Measurements from ENCODE around the gene RHOB. TPM values are rescaled to one million over a fixed set of nuclear protein-coding genes. Genes with fewer than 3 reads are reported as not detected.
"Not testable (repeated sequence)": the region's sequence is repeated elsewhere in the genome, so short reads cannot be mapped to it uniquely, and the experiment has no call there.

Gene RHOB
- total RNA-seq, 1 donor from 2014 or later: 2,158 TPM

GRCh38 chr2:20476950-20477349 lies 30.1 kb downstream of the RHOB start:
- no peak for DNase-seq

- no peak for DNase-seq
Observed at GRCh38 chr2:20478961-20479360, 32.1 kb downstream of the RHOB start.

DNA sequence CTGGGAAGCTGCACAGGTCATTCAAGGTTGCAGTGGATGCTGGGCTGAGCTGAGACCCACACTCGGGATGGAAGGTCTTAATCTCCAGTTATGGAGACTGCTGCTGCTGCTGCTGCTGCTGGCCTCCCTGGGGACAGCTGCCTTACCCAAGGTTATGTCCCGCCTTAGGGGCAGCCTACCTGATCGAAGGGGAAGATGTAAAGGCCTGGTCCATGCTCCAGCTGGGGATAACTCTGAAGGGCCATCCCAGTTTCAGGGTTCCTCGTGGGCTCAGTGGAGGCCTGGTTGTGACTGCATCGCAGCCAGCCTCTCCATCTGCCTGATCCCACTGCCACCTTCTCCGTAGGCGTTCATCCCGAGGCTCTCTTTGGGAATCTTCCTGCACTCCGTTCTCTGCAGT lies 33.0 kb downstream of the RHOB start:
- no peak for DNase-seq

DNA sequence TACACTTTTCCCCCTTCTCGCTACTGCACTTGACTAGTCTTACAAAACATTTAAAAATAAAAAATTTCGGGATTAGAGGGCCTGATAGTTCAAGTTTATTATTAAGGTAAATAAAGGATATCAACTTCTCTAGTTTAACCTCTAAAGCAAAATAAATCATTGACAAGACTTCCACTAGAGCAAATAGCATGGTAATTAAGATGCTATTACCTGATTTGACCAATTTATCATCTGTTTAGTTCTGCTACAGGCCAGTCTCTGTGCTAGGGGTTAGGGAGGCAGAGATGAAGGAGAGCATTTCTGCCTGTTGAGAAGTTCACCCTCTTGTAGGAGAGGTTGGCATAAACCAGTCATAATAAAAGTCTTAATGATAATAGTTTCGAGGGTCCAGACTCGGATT lies 34.0 kb downstream of the RHOB start:
- no peak for DNase-seq

- DNase-seq: no peak
Observed at GRCh38 chr2:20481798-20482405, 35.0 kb downstream of the RHOB start.

- no peak for DNase-seq
Observed at GRCh38 chr2:20482725-20483124, 35.9 kb downstream of the RHOB start.

GRCh38 chr2:20483194-20483895 lies 36.5 kb downstream of the RHOB start:
- no peak for DNase-seq

DNA sequence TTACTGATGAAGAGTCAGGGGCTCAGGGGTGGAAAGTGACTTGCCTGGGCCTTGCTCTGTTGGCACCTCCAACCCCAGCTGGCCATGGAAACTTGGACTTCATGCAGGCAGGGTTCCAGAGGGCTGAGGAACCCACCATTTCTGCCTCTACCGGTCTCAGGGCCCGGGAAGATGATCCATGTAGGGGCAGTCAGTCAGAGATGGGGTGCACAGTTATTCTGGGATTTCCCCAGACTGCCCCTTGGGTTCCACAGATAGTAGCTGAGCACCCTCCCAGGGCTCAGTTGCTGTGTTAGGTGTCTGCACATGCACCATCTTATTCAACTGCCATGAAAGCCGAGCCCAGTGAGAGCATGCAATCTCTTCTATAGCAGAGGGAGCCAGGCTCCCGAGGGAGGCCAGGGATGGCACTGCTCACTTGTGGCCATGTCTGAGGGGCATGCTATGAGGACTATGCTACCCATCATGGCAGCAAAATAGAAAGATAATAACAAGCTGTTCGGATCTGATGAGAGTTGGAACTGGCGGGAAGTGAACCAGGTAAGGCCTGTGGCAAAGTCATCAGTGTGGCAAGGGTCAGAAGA lies 37.3 kb downstream of the RHOB start:
- no peak for DNase-seq

GRCh38 chr2:20484810-20485611 lies 38.1 kb downstream of the RHOB start:
- no peak for DNase-seq

GRCh38 chr2:20485612-20486388 lies 38.9 kb downstream of the RHOB start:
- DNase-seq: no peak

GRCh38 chr2:20486571-20486970 lies 39.7 kb downstream of the RHOB start:
- DNase-seq: no peak

- DNase-seq: no peak
Observed at GRCh38 chr2:20487030-20487391, 40.1 kb downstream of the RHOB start.

DNA sequence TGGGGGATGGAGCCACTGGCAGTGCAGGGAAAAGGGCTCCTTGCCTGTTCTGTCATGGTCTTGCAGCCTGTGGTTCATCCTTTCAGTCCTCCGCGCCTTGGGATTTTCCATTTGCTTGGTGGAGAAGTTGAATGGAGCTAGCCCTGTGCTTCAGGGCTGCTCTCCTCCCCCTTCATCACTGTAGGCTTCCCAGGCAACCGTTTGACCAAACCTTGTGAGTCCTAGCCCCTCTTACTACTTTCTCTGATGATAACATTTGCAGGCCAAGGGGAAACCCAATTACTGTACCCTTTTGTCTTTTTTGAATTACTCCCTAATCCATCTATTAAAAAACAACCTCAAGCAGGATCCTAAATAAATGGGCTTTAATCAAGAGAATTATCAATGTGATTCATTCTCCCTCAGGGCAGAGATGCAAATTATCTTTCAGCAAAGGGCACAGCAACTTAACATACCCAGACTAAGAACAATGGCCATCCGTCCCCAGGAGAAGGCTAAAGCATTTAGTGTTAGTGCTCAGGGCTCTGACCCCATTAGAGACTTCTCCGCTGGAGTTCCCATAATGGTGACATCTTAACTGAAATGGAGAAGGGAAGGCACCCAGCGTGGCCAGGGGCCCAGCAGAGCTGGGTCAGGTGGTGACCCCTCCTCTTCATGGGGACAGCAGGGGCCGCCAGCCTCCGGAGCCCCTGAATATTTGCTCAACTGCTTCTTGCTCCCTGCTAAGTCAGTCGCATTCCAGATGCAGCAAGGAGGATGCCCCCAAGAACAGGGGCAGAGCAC lies 40.7 kb downstream of the RHOB start:
- DNase-seq: no peak

GRCh38 chr2:20488201-20488641 lies 41.3 kb downstream of the RHOB start:
- DNase-seq: no peak

DNA sequence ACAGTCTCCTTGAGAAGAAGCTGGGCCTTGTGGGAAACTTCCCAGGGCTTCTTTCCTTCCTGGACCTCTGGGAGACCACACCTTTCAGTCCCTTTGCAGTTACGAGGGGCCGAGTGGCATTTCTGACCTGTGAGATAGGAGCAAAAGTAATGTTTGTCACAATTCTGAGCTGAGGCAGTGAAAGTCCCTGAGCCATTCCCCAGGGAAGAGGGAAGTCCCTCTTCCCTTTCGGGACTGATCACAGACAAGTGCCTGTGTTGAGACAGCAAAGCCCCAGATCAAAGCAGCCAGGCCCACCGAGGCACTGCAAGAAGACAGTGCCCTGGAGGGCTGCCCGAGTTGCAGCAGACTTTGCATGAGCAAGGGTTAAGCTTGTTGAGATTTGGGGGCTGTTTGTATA lies 41.9 kb downstream of the RHOB start:
- DNase-seq: no peak

DNA sequence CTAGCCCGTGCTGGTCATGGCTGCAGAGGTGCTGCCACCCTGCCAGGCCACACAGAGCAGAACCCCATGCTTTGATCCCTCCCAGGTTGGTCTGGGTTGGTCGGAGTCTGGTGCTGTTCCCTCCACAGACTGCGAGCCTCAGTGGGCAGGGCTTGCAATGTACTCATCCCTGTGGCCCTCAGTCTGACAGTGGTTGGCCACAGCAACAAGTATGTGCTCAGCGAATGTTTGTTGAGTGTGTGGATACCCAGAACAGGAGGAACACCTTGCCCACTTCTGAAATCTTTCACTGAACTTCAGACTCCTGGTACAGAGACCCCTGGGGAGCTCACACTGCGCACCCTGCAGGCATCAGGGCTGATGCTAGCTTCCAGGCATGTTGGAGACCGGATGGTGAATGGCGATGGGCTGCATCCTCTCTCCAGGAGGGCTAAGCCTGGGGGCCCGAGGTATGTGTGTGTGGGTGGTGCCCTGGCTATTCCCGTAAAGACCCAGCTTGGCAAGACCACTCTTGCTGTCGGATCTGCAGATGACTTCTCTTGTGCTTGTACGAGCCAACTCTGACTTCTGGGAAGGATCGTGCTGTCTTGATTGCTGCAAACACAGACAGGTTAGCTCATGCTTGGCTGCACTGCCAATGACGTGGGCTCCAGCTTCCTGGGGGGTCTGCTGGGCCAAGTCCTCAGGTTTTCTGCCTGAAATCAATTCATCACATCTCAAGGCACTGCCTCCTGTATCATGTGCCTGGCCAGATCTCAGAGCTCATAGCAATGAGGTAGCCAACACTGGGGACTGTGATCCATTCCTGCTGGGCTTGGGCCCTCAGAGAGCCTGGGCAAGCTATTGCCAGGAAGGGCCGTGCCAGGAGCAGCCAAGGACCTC lies 43.7 kb downstream of the RHOB start:
- no peak for DNase-seq

- DNase-seq: no peak
Observed at GRCh38 chr2:20491739-20492531, 45.1 kb downstream of the RHOB start.

DNA sequence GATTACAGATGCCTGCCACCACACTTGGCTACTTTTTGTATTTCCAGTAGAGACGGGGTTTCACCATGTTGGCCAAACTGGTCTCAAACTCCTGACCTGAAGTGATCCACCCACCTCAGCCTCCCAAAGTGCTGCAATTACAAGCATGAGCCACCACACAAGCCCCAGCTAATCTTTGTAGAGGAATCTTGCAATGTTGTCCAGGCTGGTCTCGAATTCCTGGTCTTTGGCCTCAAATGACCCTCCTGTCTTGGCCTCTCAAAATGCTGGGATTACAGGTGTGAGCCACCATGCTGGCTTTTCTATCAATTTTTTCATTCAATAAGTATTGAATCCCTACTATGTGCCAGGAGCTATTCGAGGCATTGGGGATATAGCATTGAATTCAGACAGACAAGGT lies 46.2 kb downstream of the RHOB start:
- DNase-seq: not testable (repeated sequence)

- DNase-seq: no peak
Observed at GRCh38 chr2:20494241-20494640, 47.4 kb downstream of the RHOB start.
